Esophagus muscularis mucosa (tissue), 4 donors: Measurements from ENCODE around the gene HMG20B.

Source experiments
- EP300 ChIP-seq: sonication (generic); formaldehyde crosslinking; IDR thresholded peaks from one replicate; pipeline ENCODE4 v1.6.1; 2017; ENCODE audit warnings: antibody characterized with exemption
- POLR2A ChIP-seq: fragments of 450-650 bp; IDR thresholded peaks from one replicate; pipeline ENCODE4 v1.6.1; 2017; ENCODE audit warnings: antibody characterized with exemption, moderate library complexity, mild to moderate bottlenecking, low read depth
- TF ChIP-seq, protein P1 (sequence below), 3 experiments: fragments of 200-600 bp in 2 of 3; fragments of 450-650 bp in 1 of 3; sonication (generic) in 2 of 3; IDR thresholded peaks; one replicate each; pipeline ENCODE4 v1.5.1; 2017 to 2019; ENCODE audit warnings: antibody characterized with exemption in 3 of 3, mild to moderate bottlenecking in 2 of 3, moderate library complexity in 1 of 3

DNA sequence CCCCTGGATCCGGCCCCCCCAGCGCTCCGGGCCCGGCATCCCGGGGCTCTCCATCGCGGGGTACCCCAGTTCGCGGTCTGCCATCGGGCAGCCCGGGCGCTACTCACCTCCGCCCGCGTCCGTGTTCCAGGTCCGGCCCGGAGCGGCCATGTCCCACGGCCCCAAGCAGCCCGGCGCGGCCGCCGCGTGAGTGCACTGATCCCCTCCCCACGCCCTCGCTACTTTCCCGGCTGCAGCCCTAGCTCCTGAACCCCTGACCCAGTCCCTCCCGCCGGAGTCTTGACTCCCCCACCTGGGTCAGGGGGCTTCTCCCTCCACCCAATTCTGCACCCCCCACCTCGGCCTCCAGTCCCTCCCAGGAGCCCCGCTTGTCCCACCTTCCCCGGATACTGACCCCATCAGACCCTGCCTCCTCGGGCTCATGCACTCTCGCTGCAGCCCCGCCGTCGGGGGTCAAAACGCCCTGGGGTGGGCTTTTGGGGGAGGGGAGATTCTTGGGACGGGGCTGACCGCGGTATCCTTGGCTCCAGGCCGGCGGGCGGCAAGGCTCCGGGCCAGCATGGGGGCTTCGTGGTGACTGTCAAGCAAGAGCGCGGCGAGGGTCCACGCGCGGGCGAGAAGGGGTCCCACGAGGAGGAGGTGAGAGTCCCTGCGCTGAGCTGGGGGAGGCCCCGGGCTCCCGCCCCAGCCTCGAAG lies 566 bp downstream of the HMG20B start:
- TF ChIP-seq, protein P1, sequence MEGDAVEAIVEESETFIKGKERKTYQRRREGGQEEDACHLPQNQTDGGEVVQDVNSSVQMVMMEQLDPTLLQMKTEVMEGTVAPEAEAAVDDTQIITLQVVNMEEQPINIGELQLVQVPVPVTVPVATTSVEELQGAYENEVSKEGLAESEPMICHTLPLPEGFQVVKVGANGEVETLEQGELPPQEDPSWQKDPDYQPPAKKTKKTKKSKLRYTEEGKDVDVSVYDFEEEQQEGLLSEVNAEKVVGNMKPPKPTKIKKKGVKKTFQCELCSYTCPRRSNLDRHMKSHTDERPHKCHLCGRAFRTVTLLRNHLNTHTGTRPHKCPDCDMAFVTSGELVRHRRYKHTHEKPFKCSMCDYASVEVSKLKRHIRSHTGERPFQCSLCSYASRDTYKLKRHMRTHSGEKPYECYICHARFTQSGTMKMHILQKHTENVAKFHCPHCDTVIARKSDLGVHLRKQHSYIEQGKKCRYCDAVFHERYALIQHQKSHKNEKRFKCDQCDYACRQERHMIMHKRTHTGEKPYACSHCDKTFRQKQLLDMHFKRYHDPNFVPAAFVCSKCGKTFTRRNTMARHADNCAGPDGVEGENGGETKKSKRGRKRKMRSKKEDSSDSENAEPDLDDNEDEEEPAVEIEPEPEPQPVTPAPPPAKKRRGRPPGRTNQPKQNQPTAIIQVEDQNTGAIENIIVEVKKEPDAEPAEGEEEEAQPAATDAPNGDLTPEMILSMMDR (IDR thresholded peaks at IDR 0.05), result no peak
- TF ChIP-seq POLR2A (no peak), EP300 (no peak)
